ENCODE data around the gene DNAJB11.

DNAJB11 gene

DNA sequence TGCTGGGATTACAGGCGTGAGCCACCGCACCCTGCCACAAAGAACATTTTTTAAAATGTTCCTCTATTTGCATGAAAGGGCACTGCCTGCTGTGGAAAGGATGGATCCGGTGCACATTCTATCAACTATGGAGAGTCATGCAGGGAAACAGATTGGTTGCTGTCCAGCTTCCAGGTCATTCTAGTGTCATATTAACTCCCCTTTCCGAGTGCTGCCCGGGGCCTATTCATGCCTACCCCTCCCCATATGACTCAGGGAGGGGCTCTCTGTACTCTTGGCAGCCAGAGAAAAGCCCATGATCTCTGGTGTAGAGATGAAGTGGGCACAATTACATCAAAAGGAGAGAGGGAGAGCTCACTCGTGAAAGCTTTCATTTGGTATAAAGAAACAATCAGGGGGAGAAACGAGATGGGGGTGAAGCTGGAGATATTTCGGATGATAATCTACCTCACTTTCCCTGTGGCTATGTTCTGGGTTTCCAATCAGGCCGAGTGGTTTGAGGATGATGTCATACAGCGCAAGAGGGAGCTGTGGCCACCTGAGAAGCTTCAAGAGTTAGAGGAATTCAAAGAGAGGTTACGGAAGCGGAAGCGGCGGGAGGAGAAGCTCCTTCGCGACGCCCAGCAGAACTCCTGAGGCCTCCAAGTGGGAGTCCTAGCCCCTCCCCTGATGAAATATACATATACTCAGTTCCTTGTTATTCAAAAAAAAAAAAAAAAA lies 26.2 kb downstream of the DNAJB11 start:
- no peak for DNase-seq (ENCODE audit: low spot score)

DNA sequence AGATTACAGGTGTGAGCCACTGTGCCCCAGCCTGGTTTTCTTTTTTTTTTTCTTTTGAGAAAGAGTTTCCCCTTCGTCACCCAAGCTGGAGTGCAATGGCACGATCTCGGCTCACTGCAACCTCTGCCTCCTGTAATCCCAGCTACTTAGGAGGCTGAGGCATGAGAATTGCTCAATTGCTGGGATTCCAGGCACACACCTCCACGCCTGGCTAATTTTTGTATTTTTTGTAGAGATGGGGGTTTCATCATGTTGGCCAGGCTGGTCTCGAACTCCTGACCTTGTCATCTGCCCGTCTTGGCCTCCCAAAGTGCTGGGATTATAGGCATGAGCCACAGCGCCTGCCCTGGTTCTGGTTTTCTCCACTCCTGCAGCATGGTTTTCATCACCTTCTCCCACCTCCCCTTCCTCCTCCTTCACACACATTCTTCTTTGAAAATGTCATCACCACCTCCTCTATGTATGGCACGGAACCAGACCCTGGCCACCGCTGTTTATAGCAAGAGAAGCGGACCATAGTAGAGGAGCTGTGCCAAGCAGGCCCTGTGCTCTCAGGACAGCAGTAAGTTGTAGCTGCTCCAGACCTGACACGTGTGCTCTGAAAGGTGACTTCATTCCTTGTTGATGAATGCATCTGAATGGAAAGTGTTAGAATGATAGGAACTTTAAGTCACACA lies 27.7 kb downstream of the DNAJB11 start:
- no peak for DNase-seq (ENCODE audit: low spot score)

DNA sequence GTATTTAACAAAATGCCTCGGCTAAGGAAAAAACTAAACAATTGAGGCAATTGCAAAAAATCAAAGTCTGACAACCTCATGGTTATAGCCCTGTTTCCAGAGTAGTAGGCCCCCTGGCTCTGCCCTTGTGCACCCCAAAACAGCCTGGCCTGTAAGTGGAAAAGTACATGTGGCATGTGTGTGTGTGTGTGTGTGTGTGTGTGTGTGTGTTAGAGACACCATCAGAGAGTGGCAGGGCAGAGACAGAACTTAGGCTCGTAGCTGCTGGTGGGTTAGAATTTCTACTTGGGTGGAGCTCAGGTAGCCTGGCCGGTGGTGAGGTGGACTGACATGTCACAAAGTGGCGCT lies 28.2 kb downstream of the DNAJB11 start:
- DNase-seq (ENCODE audit: low spot score): no peak

DNA sequence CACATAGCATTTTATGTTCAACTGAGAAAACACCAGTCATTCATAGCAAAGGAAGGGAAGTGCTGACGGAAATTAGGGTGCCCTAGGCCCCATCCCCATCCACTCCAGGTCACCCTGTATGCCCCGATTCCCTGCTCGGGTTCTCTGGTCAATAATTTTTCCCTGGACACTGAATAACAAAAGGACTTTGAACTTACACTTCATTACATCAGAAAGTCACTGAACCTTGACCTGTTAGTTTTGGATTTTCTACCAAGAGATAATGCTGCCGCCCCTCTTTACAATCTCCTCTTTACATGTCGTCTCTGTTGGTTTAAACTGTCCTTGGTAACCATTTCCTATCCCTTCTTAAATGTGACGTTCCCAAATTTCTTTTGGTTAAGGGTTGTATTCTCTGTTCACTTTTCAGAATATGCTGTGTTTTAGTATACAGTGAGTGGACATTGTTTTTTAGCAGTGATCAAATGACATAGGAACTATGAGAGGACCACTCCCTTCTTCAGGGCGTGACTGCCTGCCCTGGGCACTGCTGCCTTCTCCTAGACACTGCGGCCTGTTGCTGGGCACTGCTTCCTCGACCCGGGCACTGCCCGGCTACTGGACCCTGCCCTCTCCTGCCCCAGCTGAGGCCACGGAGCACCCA lies 28.7 kb downstream of the DNAJB11 start:
- no peak for DNase-seq (ENCODE audit: low spot score)

DNA sequence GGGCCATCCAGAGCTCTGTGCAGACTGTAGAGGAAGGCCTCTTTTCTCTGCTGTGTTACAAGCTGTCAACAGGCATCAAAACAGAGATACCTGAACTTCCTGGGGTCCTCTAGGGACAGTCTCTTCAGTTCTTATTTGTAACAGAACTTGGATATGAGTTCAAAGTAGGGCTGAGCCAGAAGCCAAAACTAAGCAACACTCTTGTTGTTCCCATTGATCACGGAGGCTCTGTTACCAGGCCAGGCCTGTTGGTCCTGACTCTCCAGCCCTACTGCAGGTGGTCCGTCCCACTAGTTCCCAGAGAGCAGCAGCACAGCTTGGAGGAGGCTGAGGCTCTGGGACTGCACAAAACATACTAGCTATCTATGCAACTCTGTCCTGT lies 29.3 kb downstream of the DNAJB11 start:
- DNase-seq (ENCODE audit: low spot score): no peak

DNA sequence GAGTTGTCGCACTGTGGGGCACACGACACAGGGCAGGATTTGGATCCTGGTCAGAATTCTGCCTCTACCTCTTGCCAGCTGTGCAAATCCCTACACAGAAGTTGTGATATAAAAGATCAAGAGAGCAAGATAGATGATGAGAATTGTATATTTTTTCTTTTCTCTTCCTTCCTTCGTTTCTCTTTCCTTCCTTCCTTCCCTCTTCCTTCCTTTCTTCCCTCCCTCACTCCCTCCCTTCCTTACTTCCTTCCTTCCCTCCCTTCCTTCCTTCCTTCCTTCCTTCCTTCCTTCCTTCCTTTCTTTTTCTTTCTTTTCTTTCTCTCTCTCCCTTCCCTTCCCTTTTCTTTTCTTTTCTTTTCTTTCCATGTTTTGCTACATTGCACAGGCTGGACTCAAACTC lies 30.4 kb downstream of the DNAJB11 start:
- no peak for DNase-seq (ENCODE audit: low spot score)

DNA sequence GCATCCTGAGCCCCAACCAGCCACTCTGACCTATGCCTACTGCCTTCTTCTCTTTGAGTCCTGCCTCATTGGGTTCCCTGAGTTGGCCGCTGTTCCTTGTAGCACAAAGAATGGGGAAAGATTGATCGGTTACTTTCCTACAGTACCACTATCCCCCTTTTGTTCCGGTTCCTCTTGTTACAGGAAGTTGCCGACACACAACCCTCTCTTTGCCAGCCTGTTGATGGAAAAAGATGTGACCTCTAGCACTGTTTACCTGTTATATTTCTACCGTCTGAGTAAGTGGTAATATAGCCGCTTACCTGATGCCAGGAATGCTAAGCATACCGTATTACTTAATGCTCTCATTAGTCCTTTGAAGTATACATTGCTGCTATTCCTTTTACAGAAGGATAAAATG lies 32.6 kb downstream of the DNAJB11 start:
- DNase-seq (ENCODE audit: low spot score): no peak

DNA sequence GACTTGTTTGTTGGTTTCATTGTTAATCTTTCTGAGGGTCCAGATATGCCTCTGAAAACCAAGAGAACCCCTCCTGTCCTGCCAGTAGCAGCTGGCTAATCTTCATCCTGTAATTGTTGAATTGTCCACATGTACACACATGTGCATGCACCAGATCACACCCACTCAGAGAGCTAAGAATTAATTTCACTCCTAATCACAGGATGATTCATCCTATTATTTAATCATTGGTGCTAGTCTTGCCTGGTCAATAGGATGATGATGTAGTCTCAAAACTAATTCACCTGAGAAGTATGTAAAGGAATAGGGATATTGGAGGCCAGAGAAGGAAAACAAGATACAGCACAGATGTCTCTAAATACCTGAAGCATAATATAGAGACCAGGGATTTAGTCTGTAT lies 34.6 kb downstream of the DNAJB11 start:
- no peak for DNase-seq (ENCODE audit: low spot score)

DNA sequence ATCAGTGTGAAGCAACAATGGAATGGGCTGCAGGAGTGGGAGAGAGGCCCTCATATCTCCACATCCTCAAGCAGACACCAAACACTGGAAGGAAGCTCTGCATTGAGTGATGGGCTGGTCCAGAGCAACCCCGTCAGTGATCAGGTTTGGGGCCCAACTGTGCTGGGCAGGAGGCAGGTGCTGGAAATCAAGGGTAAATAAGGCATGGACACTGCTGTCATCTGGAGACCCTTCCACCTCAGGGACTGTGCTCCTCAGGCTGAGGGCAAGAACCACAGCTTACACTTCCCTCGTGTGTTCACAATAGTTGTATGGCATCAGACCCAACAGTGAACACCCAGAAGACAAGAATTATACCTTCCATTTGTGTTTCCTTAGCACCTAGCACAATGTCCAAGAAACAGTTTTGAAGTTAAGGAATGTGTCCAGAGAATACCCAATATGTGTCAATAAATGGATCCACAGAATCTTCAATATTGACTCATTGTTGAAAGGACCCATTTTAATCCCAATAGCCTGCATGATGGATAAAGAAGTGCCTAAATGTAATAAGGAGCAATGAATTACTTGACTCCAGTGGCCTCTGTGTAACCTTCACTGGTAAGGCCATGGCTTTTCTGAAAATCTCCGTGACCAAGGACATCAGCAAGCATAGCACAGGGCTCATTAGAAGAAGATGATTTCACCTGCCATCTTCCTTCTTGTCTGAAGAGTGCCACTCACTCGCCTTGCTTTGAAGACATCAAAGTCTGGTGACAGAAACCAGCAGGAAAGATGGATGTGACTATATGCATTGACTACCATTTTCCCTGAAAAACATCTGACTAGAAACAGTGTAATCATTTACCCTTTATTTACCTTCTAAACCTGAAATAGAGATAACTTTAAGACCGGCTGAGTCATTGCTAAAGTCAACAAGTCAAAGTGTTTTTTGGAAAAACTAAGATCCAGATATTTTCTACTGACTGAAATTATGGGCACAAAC lies 35.3 kb downstream of the DNAJB11 start:
- DNase-seq (ENCODE audit: low spot score): no peak

DNA sequence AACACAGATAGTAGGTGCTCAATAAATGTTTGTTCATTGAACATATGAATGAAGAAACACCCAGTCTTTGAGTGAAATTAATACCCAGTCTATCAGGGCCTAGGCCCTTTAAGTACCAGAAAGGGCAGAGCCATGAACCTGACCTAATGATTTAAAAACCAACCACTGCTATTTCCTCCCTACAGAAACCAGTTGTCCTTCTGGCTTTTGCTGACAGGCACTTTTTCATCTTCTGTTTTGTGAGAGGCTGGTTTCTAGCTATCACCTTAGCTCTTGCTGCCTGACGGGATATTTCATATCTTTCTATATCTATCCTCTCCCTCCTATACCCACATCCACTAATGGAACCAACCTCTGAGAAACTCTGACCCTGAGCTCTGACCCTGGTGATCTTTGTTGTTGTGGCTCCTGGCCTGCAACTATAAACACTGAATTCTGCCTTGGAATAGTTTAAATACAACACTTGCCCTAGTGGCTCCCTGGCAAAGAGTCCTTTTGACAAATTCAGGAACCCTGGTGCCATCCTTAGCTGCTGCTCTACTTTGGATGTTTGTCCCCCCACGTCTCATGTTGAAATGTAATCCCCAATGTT lies 38.2 kb downstream of the DNAJB11 start:
- DNase-seq (ENCODE audit: low spot score): no peak

DNA sequence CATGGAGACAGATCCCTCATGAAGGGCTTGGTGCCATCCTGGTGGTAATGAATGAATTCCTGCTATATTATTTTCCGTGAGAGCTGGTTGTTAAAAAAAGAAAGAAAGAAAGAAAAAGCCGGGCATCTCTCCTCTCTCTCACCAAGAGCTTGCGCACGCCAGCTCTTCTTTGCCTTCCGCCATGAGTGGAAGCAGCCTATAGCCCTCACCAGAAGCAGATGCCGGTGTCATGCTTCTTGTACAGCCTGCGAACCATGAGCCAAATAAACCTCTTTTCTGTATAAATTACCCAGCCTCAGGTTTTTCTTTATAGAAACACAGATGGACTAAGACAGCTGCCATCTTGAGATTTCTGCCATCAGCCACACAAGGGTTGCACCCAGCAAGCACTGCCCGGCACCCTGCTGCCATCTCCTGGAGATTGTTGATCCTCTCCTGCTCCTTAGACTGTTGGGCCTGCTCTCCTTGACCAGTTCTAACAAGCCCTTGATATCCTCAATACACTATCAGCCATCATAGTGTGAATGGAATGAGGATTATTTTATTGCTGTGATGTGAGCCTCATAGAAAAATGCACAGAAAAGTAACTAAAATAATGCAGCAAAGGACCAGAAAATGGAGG lies 38.8 kb downstream of the DNAJB11 start:
- no peak for DNase-seq (ENCODE audit: low spot score)

DNA sequence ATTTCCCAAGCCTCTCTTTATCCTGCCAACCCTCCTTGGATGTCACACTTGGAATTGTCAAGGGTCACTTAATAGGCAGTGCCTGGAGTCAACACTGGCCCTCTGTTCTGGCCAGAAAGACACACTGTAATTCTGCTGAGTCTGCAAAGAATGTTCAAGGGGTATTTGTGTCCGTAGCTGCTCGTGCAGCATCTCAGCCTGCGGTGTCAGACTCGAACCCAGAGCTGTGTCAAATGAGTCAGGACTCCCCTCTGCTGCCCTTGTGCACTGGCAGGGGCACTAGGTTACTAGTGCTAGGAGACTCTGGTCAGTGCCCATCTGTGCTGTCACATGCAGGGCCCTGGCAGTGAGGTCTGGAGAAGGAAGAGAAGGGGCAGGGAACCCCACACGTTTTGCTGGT lies 41.5 kb downstream of the DNAJB11 start:
- DNase-seq (ENCODE audit: low spot score): no peak

DNA sequence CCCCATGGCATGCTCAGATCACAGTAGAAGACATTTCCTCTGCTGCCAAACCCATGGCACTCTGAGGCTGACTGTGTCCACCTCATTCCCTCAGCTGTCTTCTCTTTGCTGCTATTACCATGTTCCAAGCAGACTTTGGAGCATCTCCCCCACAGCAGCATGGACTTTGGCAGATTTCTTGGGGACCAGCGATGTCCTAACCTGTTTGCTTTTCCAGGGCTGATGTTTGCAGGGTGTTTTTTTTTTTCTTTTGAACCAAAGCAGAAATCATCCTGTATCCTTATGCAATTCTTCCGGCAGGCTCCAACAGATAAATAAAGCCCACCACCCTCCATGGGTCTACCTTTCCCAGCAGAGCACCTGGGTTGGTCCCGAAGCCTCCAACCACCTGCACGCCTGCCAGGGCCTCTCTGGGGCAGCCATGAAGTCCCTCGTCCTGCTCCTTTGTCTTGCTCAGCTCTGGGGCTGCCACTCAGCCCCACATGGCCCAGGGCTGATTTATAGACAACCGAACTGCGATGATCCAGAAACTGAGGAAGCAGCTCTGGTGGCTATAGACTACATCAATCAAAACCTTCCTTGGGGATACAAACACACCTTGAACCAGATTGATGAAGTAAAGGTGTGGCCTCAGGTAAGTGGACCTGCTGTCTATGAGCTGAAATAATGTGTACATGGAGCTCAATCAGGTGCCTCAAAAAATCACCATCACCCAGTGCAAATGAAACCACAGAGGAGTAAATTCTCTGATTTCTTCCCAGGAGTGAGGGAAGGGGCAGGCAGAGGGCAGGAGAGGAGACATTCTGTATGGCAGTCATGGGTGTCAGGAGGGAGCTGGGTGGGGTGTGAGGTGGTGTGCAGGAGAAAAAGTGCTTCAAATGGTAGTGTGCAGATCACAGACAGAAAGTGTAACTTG lies 42.5 kb downstream of the DNAJB11 start, which contains the start of gene AHSG:
Gene AHSG, plus strand, starts transcription at position 340 of the 916 bp plus-strand sequence. Its CDS starts 82 bp downstream, at position 422.
- no peak for DNase-seq (ENCODE audit: low spot score)

DNA sequence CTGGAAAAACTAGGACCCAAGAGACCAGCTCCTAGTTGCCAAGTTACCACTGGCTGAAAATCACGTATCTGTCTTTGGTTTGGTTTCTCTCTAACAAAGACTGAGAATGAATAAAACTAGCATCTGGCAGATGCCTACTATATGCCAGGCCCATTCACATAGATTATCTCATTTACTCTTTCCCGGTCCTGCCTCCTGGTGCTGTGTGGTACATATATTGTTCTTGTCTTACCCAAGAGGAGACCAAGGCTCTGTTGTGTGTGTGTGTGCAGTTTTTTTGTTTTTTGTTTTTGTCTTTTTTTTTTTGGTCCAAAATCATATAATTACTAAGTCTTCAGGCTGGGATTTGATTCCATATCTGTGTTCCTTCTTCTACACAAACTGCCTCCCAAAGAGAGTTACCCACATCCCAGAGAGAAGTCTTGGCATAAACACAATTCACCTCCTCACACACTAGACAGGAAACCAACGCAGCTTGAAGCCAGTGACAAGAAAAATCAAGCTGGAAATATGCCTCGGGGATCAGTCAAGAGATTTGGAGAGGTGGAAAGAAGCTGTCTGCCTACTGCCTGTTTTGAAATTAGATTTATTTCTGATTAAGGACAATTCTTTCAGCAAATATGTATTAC lies 43.2 kb downstream of the DNAJB11 start:
- DNase-seq (ENCODE audit: low spot score): no peak

DNA sequence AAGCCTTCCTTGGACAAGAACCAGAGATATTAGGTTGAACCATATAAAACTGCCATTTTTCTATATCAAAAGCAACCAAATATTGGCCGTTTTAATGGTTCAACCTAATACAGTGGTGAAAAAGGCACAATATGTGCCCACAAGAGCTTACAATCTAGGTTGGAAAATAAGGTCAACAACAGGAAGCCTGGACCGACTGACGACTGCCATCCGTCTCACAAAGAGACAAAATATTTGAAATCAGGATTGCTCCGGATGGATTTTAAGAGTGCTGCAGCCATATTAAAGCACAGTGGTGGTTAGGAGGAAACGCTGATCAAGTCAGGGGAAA lies 43.7 kb downstream of the DNAJB11 start:
- DNase-seq (ENCODE audit: low spot score): no peak

DNA sequence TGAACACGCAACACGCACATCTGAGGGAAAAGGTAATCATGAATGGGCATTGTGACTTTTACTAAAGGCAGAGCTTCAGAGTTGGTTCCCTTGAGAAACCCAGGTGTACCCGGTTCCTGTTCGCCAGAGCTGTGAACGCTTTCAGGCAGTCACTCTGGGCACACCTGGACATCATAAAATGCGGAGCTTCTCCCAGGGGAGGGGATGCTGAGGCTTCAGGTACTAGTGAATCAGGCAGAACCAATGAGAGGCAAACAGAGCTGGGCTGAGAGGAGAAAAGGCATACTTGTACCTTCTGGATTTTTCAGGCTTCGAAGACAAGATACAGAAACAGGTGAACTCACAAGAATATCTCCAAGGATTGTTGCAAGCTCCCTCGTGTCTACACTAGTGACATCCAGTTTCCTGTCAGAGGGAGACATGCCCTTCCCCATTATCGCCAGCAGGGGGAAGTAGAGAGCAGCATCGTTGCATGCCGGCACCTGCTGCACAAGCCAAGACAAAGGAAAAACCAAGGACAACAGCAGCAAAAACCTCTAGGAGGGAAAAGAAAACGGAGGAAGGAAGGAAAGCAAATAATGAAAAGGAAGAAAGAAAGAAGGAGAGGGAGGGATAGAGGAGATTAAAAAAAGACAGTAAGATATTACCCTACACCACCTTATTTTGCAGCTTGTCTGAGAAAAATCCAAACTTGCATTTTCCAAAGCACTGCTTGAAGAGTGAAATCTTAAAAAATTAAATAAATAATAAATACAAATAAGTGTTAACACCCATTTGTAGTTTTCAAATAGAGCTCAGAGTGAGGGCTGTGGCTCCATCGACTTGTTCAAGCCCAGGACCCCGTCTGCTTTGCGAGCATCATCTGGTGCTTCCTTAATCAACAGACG lies 44.3 kb downstream of the DNAJB11 start:
- peak; percentile 81 for DNase-seq (ENCODE audit: low spot score)

DNA sequence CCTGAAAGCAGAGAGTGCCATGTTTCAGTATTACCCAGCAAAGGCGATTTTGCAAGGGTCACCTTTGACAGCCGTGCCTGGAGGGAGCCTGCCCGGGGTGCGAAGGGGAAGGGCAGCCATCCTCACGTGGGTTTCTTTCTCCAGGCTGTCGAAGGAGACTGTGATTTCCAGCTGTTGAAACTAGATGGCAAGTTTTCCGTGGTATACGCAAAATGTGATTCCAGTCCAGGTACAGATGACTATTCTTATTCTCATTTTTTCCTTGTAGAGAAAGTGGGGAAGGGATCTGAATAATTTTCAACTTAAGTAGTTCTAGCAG lies 45.7 kb downstream of the DNAJB11 start:
- DNase-seq (ENCODE audit: low spot score): no peak

DNA sequence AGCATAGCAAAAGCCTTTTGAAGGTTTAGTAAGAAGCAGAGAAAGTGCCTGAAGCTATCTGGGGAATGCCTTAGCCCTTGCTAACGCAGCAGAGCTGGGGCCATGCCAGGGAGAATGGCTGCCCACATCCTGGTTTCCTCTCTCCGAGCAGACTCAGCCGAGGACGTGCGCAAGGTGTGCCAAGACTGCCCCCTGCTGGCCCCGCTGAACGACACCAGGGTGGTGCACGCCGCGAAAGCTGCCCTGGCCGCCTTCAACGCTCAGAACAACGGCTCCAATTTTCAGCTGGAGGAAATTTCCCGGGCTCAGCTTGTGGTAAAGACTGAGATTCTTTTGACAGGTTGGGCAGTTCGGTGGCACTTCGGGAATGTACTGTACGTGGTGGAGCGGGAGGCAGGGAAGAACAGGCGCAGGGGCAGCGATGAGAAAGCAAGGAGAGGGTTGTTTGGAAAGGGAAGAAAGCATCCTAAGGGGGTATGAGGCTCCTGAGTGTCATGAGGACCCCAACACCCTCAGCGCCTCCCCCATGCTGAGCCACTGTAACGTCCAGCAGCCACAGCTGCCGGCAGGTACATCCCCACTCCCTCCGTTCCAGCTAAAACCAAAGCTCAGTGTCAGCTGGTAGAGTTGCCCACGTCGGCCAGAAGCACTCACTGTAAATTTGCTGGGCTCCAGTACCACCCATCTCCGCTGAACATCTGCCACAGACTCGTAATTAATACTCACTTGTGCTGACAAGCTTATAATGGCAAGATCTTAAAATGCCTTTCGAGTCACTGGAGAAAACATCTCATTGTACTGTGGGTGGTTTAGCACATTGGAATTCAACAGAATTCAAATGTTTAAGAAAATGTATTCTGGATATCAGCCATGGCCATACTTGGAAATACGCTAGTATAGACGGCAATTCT lies 46.8 kb downstream of the DNAJB11 start:
- peak; percentile 84 for DNase-seq (ENCODE audit: low spot score)

All from CD4-positive, alpha-beta T cell treated with Interleukin-15 for 4 hours (primary cell).